Measurements from ENCODE around the gene ZMIZ1.

Gene ZMIZ1

GRCh38 chr10:79142522-79143309 lies 74.0 kb downstream of the ZMIZ1 start:
- DNase-seq: no peak

GRCh38 chr10:79143879-79144278 lies 75.1 kb downstream of the ZMIZ1 start:
- no peak for DNase-seq

DNA sequence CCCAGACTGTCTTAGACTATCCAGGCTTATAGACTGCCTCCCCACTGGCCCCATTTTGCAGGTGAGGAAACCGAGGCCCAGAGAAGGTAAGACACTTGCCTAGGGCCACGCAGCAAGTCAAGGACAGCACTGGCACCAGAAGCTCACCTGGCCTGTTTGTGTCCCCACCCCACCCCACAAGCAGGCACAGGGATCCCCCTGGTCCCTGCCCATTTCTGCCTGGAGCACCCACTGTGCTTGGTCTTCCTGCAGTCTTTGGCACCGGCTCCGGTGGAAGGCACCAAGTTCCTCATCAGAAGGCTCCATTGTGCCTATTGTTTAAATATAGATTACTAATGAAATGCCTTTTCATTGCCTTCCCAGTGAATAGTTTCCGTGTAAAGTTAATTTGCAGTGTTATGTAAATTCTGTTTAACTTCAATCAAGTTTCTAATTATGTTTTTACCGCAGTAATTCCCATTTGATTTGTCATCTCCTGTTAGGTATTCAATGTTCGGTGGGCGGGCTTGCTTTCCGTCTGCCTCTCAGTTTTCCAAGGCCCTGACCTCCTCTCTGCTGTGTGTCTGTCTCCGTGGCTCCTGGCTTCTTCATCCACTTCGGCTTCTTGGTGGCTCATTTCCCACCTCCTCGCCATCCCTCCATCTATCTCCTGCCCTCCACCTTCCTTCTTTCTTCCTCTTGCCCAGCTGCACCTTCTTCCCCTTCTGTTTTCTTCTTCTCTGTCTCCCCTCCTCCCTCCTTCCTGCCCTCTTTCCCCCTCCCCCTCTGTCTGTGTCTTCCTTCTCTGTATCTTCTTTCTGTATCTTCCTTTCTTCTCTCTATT lies 75.8 kb downstream of the ZMIZ1 start:
- no peak for DNase-seq

GRCh38 chr10:79145174-79145483 lies 76.4 kb downstream of the ZMIZ1 start:
- no peak for DNase-seq

DNA sequence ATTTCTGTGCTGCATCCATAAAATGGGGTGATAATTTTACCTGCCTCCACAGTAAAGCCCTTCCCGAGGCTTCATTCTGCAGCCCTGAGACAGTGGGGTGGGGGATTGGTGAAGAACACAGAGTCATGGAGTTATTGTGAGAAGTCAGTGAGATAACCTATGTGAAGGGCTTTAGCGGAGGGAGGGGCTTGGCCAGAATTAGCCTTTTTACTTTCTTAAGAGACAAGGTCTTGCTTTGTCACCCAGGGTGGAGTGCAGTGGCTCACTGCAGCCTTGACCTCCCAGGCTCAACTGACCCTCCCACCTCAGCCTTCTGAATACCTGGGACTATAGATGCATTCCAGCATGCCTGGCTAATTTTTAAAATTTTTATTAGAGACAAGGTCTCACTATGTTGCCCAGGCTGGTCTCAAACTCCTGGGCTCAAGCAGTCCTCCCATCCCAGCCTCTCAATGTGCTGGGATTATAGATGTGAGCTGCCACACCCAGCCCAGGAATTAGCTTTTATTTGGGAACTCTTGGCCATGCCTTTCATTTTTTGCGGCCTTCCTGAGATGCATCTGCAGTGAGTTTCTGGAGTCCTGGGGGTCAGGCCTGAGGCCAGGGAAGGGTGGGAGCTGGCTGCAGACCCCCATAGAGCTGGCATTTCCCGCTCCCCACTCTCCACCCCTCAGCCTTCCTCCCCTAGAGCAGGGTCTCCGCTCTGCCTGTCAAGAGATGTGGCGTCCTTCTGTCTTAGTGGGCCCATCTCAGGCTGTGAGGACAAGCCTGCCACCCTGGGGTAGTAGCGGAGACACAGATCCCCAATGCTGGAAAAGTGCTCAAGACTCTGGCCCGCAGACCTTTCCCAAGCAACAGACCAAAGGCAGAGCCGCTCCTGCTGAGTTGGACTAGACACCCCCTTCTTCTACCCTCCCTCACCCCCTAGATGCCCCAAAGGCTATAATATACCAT lies 77.0 kb downstream of the ZMIZ1 start:
- DNase-seq: no peak

GRCh38 chr10:79146611-79147130 lies 77.9 kb downstream of the ZMIZ1 start:
- no peak for DNase-seq

GRCh38 chr10:79147306-79147705 lies 78.5 kb downstream of the ZMIZ1 start:
- no peak for DNase-seq

DNA sequence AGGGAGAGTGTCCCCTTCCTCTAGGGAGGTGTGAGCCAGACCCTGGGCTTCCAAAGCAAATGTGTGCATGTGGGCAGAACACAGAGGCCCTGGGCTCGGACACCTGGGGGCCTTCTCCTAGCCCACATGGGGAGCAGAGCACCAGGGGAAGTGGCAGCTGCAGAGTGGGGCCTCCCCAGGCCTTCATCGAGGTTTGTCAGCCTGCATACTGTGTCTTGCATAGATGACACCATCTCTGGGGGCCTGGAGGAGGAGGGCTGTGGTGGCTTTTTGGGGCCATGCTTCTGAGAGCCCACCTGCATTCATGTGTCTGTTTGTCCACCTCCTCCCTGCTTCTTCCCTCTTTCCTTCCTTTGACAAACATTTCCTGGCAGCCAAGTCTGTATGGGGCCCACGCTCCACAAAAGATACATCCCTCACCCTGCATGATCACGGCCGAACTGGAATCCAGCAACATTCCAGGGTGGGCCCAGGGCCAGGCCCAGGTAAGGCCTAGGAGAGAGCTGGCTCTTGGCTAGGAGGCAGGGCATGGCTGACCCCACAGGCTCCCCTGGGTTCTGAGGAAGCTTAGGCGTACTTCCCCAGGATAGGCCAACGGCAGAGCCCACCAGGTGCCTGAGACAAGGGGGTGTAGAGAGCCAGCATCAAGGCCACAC lies 79.2 kb downstream of the ZMIZ1 start:
- DNase-seq: no peak

DNA sequence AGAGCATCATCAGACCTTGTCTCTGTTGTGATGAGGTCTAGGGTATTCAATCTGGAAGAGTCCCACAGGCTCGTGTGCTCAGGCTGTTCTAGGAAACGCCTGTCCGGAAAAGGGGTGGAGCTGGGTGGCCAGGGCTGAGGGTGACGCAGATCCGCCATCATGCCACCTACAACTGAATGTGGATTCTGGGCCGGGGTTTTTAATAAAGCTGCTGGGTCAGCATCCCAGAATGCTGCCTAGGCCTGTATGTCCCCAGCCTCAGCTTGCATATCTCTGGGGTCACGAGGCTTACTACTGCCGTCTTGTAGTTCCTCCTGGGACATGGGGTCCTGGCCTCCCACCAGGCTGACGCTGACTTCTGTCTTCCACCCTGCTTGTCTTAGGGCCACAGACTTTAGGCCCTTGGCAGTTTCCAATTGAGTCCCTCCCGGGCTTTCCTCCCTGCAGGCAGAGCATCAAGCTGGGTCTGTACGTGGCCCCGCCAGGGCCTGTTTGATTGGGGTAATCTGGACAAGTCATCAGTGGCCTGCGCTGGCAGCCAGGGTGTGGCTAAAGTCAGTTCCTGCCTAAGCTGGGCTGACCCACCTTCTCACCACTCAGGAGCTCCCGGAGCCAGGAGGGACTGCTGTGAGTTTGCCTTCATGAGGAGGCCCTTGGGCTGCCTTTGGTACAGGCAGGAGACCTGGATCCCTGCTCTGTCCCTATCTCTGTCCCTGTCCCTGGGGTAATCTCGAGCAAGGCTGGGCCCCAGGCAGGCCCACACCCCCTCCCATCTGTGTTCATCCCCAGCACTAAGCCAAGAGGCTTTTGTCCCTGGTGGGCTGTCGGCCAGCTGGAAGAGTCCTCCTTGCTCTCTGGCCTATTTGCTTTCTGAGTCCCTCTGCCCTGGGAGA lies 79.9 kb downstream of the ZMIZ1 start:
- DNase-seq: no peak

GRCh38 chr10:79149345-79149661 lies 80.5 kb downstream of the ZMIZ1 start:
- DNase-seq: no peak

DNA sequence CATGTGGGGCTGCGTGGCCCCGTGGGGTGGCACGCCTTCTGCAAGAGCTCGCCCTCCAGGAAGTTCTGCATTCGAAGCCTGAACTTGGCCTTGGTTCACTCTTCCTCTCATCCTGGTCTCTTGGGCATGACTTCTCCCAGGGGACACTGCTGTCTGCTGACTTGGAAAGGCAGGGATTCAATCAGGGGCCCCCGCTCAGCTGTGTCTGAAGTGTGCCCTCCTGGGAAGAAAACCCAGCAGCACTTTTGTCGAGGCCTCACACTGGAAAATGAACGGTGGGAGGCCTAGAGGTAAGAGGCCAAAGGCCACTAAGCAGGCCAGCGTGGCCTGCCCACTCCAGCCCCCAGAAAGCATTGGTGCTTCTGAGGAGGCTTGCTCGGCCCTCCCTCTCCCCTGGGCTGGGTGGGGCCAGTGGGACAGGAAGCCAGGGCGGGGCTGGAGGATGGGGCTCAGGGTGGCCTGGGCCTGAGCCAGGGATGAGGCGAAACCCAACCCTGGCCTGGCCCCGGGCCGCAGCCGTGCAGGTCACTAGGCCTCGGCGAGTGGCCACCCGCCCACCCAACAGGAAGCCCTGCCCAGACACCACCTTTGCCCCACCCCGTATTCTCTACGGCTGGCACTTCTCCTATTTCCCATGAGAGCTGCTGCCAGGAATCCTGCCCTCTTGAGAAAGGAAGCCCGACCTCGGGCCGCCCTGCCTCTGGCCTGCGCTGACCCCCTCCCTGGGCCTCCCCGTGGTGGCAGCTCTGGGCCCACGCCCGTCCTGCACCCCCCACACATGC lies 81.1 kb downstream of the ZMIZ1 start:
- DNase-seq: no peak

- no peak for DNase-seq
Measured at GRCh38 chr10:79150444-79150754, 81.6 kb downstream of the ZMIZ1 start.

- DNase-seq: no peak
Measured at GRCh38 chr10:79152423-79152817, 83.7 kb downstream of the ZMIZ1 start.

- no peak for DNase-seq
Measured at GRCh38 chr10:79153745-79154144, 85.0 kb downstream of the ZMIZ1 start.

DNA sequence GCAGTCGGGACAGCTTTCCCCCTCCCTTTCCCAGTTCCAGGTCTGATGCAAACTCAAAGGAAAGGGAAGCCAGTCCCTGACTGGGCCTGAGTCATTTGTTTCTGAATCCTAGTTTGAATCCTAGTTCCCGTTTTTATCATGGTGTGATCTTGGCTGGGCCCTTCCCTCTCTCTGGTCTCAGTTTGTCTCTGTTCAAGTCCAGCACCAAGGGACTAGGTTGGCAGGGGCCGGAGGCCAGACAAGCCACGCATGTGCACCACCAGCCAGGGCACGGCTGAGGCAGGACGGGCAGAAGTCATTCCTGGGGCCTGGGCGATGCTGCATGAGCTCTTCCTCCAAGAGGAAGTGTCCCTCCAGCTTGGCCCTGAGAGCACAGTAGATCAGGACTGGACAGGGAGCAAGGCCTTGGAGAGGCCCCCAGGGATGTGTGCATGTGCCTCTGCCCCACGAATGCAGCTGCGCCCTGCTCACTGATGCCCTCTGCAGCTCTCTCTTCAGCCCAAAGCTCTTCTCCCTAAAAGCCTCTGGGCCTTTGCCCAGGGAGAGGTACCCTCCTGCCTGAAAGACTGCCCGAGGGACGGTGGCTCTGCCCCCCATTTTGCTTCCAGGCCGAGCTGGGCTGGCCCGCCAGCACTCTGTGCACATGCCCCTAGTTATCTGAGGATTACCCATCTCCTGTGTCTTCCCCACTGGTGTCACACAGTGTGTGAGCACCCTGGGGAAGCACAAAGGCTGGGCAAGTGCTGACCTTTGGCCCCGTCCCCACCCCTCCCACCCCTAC lies 86.7 kb downstream of the ZMIZ1 start:
- DNase-seq: no peak

DNA sequence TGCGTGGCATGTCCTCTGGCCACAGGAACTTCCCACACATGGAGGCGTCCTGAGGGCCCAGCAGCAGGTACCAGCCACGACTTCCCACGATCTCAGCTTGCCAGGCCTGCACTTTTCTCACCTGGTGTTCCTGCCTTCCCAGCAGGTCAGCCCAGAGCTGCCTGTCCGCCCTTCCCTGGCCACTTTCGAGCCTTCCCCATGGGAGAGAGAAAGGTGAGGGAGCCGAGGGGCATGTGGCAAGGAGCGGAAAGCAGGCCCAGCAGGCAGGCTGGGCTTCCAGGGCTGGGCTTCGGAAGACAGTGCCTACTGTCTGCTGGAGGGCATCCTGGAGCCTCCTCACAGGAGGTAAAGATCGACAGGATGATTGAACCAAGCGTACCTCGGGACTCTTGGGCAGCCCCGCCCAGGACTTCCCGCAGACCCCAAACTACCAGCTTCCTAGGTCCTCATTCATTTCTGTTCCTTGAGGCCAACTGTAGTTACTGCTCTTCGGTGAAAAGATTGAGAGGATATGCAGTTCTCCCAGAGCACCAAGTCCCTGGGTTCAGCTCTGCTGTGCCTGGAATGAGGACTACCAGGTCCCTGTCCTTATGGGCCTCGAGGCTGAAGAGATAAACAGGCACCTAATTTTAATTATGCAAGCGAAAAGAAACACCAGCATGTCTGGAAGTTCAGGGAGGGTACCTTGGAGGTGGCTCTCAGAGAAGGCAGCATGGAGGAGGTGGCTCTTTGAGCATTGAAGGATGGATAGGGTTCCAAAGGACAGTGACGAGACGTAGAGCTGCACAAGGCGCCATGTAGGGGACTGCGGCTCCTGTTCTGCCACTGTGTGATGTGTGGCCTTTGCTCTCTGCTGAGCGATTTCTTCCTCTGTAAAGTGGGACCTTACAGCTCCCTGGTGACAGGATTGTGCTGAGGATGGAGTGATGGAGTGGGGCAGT lies 87.8 kb downstream of the ZMIZ1 start:
- DNase-seq: no peak

DNA sequence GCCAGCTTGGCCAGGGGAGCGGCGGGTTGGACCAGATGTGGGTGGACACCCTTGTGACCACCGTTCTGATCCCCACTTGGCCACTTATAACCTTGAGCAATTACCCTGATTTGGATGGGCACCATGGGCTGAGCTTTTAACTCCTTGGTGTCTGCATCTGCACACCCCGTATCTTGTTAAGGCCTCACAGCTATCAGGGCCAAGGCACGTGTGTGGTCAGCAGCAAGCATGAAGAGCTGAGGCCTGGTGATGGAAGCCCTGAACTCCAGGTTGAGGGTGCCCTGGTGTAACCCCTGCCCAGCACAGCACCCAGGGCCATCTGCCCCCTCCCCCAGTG lies 89.2 kb downstream of the ZMIZ1 start:
- DNase-seq: no peak

GRCh38 chr10:79158402-79159097 lies 89.8 kb downstream of the ZMIZ1 start:
- no peak for DNase-seq
